H1 (cell line): ENCODE measurements around the gene VRK3. TPM values are rescaled to one million over a fixed set of nuclear protein-coding genes. Genes with fewer than 3 reads are reported as not detected.

Experiments used
- CTCF ChIA-PET: fragments of 300-600 bp; sonication (Branson Sonifier 250); formaldehyde crosslinking; loops from one replicate; lab custom pipeline; 2021; ENCODE audit not compliant: partially characterized antibody; lab: Charles Lee
- POLR2A ChIA-PET: fragments of 300-600 bp; sonication (Branson Sonifier 250); formaldehyde crosslinking; loops from one replicate; lab custom pipeline; 2021; ENCODE audit warnings: inconsistent platforms; ENCODE audit not compliant: partially characterized antibody; lab: Charles Lee
- DNase-seq, 2 experiments: peaks; one replicate each; pipeline versions ENCODE4 v3.0.0 to v3.0.0-alpha.2; 2010 to 2022; ENCODE audit warnings: low spot score in 2 of 2, low read depth in 1 of 2, mixed read lengths in 1 of 2
- FAIRE-seq: peaks from 2 replicates; lab custom pipeline; 2011; peaks lifted over from hg19 to GRCh38; lab: Jason Lieb, UNC
- H2AFZ ChIP-seq: 2 replicates; pipeline ENCODE4 v1.8.1; 2012; ENCODE audit warnings: low read length, inconsistent platforms
- H2AK5ac ChIP-seq: 2 replicates; pipeline ENCODE4 v1.6.1; 2013; ENCODE audit warnings: low read depth, low read length
- H2BK120ac ChIP-seq: replicated peaks from 2 replicates; pipeline ENCODE3; 2013; ENCODE audit warnings: low read depth, low read length, inconsistent platforms
- H2BK12ac ChIP-seq: 2 replicates; pipeline ENCODE4 v1.6.1; 2013; ENCODE audit warnings: low read depth, low read length
- H2BK15ac ChIP-seq: 2 replicates; pipeline ENCODE4 v1.6.1; 2013; ENCODE audit warnings: low read length
- H2BK20ac ChIP-seq: 2 replicates; pipeline ENCODE4 v1.6.1; 2013; ENCODE audit warnings: low read length
- H2BK5ac ChIP-seq: 2 replicates; pipeline ENCODE4 v1.6.1; 2013; ENCODE audit warnings: low read depth, low read length
- H3K14ac ChIP-seq: 2 replicates; pipeline ENCODE4 v1.6.1; 2013; ENCODE audit warnings: inconsistent platforms; ENCODE audit not compliant: insufficient read length
- H3K18ac ChIP-seq: 2 replicates; pipeline ENCODE4 v1.6.1; 2013; ENCODE audit warnings: low read length; ENCODE audit errors: extremely low read depth
- H3K23ac ChIP-seq: 2 replicates; pipeline ENCODE4 v1.6.1; 2013; ENCODE audit warnings: inconsistent platforms; ENCODE audit not compliant: insufficient read length
- H3K23me2 ChIP-seq: 2 replicates; pipeline ENCODE4 v1.6.1; 2013; ENCODE audit warnings: low read depth, low read length
- H3K27ac ChIP-seq: 2 replicates; pipeline ENCODE4 v1.6.1; 2011; ENCODE audit warnings: low read depth, low read length, inconsistent platforms
- H3K27me3 ChIP-seq, 4 experiments: replicated peaks in 1 of 4; 1 replicate in 1 of 4; 2 replicates in 3 of 4; pipeline versions ENCODE4 v1.6.1 to v1.8.1; 2011 to 2013; ENCODE audit warnings: low read length in 3 of 4, mild to moderate bottlenecking in 3 of 4, inconsistent platforms in 2 of 4, mixed read lengths in 2 of 4, moderate library complexity in 1 of 4; ENCODE audit not compliant: control insufficient read depth in 3 of 4, insufficient read depth in 3 of 4; ENCODE audit errors: extremely low read depth in 1 of 4
- H3K36me3 ChIP-seq, 4 experiments: 2 replicates each; pipeline versions ENCODE4 v1.6.1 to v1.8.1; 2011 to 2013; ENCODE audit warnings: mild to moderate bottlenecking in 4 of 4, low read length in 3 of 4, moderate library complexity in 2 of 4, control low read depth in 1 of 4, inconsistent platforms in 1 of 4; ENCODE audit not compliant: insufficient read depth in 4 of 4, control insufficient read depth in 2 of 4
- H3K4ac ChIP-seq: replicated peaks from 2 replicates; pipeline ENCODE3; 2013; ENCODE audit warnings: low read length, low read depth, mixed read lengths, inconsistent platforms; ENCODE audit not compliant: insufficient read length
- H3K4me1 ChIP-seq, 4 experiments: replicated peaks in 1 of 4; 1 replicate in 1 of 4; 2 replicates in 3 of 4; pipeline versions ENCODE4 v1.6.1 to v1.8.1; 2011 to 2013; ENCODE audit warnings: low read length in 3 of 4, inconsistent platforms in 2 of 4, mixed read lengths in 1 of 4; ENCODE audit not compliant: insufficient read depth in 4 of 4, control insufficient read depth in 3 of 4
- H3K4me2 ChIP-seq, 2 experiments: 2 replicates each; pipeline versions ENCODE4 v1.6.1 to v1.8.1; 2011 to 2013; ENCODE audit warnings: low read depth in 2 of 2, low read length in 2 of 2, control low read depth in 1 of 2, inconsistent platforms in 1 of 2, mild to moderate bottlenecking in 1 of 2; ENCODE audit not compliant: insufficient read depth in 1 of 2
- H3K4me3 ChIP-seq, 4 experiments: fragments of 200-600, 300-600 bp in 1 of 4; sonication (generic), shearing (Covaris generic), sonication (Bioruptor Twin) in 1 of 4; 2 replicates each; pipeline versions ENCODE4 v1.5.1 to v1.8.1; 2011 to 2016; ENCODE audit warnings: low read length in 4 of 4, low read depth in 3 of 4, control low read depth in 2 of 4, inconsistent platforms in 2 of 4, mild to moderate bottlenecking in 2 of 4, mixed read lengths in 1 of 4, moderate library complexity in 1 of 4; ENCODE audit not compliant: insufficient read depth in 2 of 4; ENCODE audit errors: extremely low read depth in 1 of 4
- H3K56ac ChIP-seq: replicated peaks from 2 replicates; pipeline ENCODE3; 2013; ENCODE audit warnings: low read depth, mild to moderate bottlenecking, mixed read lengths, low read length, inconsistent platforms; ENCODE audit not compliant: insufficient read length
- H3K79me1 ChIP-seq: 2 replicates; pipeline ENCODE4 v1.6.1; 2013; ENCODE audit warnings: low read depth, low read length, control low read depth
- H3K79me2 ChIP-seq, 2 experiments: 2 replicates each; pipeline versions ENCODE4 v1.6.1 to v1.8.1; 2012 to 2013; ENCODE audit warnings: low read length in 2 of 2, mild to moderate bottlenecking in 2 of 2, inconsistent platforms in 1 of 2; ENCODE audit not compliant: insufficient read depth in 2 of 2, control insufficient read depth in 1 of 2
- H3K9ac ChIP-seq, 4 experiments: replicated peaks in 1 of 4; 1 replicate in 1 of 4; 2 replicates in 3 of 4; pipeline versions ENCODE4 v1.6.1 to v1.8.1; 2011 to 2013; ENCODE audit warnings: low read depth in 3 of 4, low read length in 3 of 4, control low read depth in 2 of 4, mild to moderate bottlenecking in 2 of 4, moderate library complexity in 2 of 4, inconsistent platforms in 1 of 4; ENCODE audit errors: extremely low read depth in 1 of 4
- H3K9me3 ChIP-seq, 2 experiments: 2 replicates each; pipeline versions ENCODE4 v1.6.1 to v1.8.1; 2012 to 2013; ENCODE audit warnings: mild to moderate bottlenecking in 2 of 2, moderate library complexity in 2 of 2, control low read depth in 1 of 2, inconsistent platforms in 1 of 2, low read depth in 1 of 2, low read length in 1 of 2, mixed read lengths in 1 of 2; ENCODE audit not compliant: insufficient read depth in 2 of 2
- H4K20me1 ChIP-seq, 2 experiments: replicated peaks in 1 of 2; 2 replicates each; pipeline versions ENCODE3 to v1.8.1; 2011 to 2013; ENCODE audit warnings: inconsistent platforms in 2 of 2, low read length in 2 of 2, mild to moderate bottlenecking in 1 of 2; ENCODE audit not compliant: insufficient read depth in 2 of 2, control insufficient read depth in 1 of 2
- H4K5ac ChIP-seq: 2 replicates; pipeline ENCODE4 v1.6.1; 2013; ENCODE audit warnings: low read length, low read depth, mixed read lengths, inconsistent platforms; ENCODE audit not compliant: insufficient read length
- H4K8ac ChIP-seq: 2 replicates; pipeline ENCODE4 v1.8.0; 2013; ENCODE audit warnings: mild to moderate bottlenecking, moderate library complexity, low read length, inconsistent platforms; ENCODE audit not compliant: insufficient read depth; ENCODE audit errors: extremely low read depth
- H4K91ac ChIP-seq: replicated peaks from 2 replicates; pipeline ENCODE3; 2013; ENCODE audit warnings: low read length, mixed read lengths, inconsistent platforms; ENCODE audit not compliant: insufficient read length
- ATF2 ChIP-seq: IDR thresholded peaks from 2 replicates; pipeline ENCODE4 v1.6.1; 2012; ENCODE audit warnings: low read length, inconsistent platforms
- BRCA1 ChIP-seq: IDR thresholded peaks from 2 replicates; pipeline ENCODE4 v1.6.1; 2012; ENCODE audit warnings: low read depth, low read length, improper control_type of control experiment
- CBX8 ChIP-seq: fragments of 300-800, 300-1000 bp; sonication (generic); IDR thresholded peaks from 2 replicates; pipeline ENCODE4 v1.7.1; 2016; ENCODE audit warnings: low read depth, low read length, borderline replicate concordance
- CTBP2 ChIP-seq: IDR thresholded peaks from 2 replicates; pipeline ENCODE4 v1.7.0; 2011; ENCODE audit warnings: borderline replicate concordance, mild to moderate bottlenecking, moderate library complexity, mixed read lengths, low read length; ENCODE audit not compliant: insufficient read depth, insufficient read length
- EP300 ChIP-seq, 2 experiments: IDR thresholded peaks; 1 replicate in 1 of 2; 2 replicates in 1 of 2; pipeline ENCODE4 v1.6.1; 2011 to 2012; ENCODE audit warnings: low read depth in 2 of 2, low read length in 2 of 2, mild to moderate bottlenecking in 2 of 2, borderline replicate concordance in 1 of 2, inconsistent platforms in 1 of 2, moderate library complexity in 1 of 2
- MAX ChIP-seq: IDR thresholded peaks from 2 replicates; pipeline ENCODE4 v1.6.1; 2012; ENCODE audit warnings: inconsistent platforms
- RNF2 ChIP-seq: fragments of 200-900, 300-1000 bp; sonication (generic); IDR thresholded peaks from 2 replicates; pipeline ENCODE4 v1.7.1; 2016; ENCODE audit warnings: borderline replicate concordance, low read depth, mild to moderate bottlenecking, antibody characterized with exemption, low read length; ENCODE audit not compliant: poor library complexity, severe bottlenecking; ENCODE audit errors: missing control alignments
- SAP30 ChIP-seq: fragments of 300-600 bp; sonication (generic); IDR thresholded peaks from 2 replicates; pipeline ENCODE4 v1.7.1; 2012; ENCODE audit warnings: low read length, moderate library complexity, mild to moderate bottlenecking, inconsistent platforms; ENCODE audit not compliant: insufficient read depth, insufficient replicate concordance
- SP4 ChIP-seq: IDR thresholded peaks from 2 replicates; pipeline ENCODE4 v1.6.1; 2012; ENCODE audit warnings: low read length, inconsistent platforms
- SUZ12 ChIP-seq: fragments of 200-600 bp; sonication (generic); IDR thresholded peaks from 2 replicates; pipeline ENCODE4 v1.6.1; 2012; ENCODE audit warnings: mild to moderate bottlenecking, inconsistent platforms, low read length, moderate library complexity, mixed read lengths
- WGBS, 2 experiments: shearing (Covaris generic) in 1 of 2; methylation state at CpG; one replicate each; pipeline versions ENCODE4 v1.1.6 to v1.1.7; 2013 to 2015; ENCODE audit warnings: low lambda C conversion rate in 2 of 2, mixed read lengths in 2 of 2, inconsistent platforms in 1 of 2, low coverage in 1 of 2, missing lambda C conversion rate in 1 of 2; ENCODE audit not compliant: insufficient replicate concordance in 2 of 2, insufficient coverage in 1 of 2, insufficient read length in 1 of 2; ENCODE audit errors: extremely low coverage in 1 of 2, missing lambda C conversion rate in 1 of 2; 5-methylcytosine and 5-hydroxymethylcytosine counted together
- polyA plus RNA-seq, 7 experiments: library from polyadenylated mRNA; depleted of rRNA in 3 of 7; stranded (reverse) in 5 of 7; unstranded in 2 of 7; fragments of >200 nt in 5 of 7; fragments of 200-250 nt in 2 of 7; gene quantifications; 1 replicate in 5 of 7; 2 replicates in 1 of 7; 4 replicates in 1 of 7; pipeline versions ENCODE4 v1.2.1 to v1.2.3, GENCODE V29; 2011 to 2013; ENCODE audit warnings: missing spikeins in 2 of 7, mixed read lengths in 2 of 7
- total RNA-seq: library from RNA; stranded (reverse); fragmentation: NEBNext Ultra II Directional; extraction: Animal tissue kit (Norgen Biotek cat#: 25700); gene quantifications from 2 replicates; pipeline ENCODE4 v1.2.1, GENCODE V29; 2021

Gene VRK3
- total and polyA plus RNA-seq, 2 of the 8 experiments (the other 6 are each of a cell fraction or from before 2014, with no cell fraction given): 21.3 to 36.1 TPM

DNA sequence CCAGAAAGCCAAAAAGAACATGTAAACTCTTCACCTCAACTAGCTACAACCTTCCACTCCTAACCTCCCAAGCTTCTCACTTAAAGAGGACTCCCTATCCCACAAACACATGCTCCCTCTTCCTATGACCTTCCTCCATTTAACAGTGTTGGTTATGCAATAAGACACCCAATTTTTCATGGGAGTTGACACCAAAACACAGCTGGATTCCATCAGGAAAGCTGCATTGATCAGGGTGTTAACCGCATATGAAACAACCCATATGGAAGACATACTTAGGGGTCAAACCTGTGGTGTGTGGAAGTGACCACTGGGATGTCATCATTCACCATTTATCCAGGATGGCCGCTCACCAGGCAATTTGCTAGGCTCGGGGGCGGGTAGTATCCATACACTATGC, 22.5 kb upstream of the VRK3 start:
- Histone ChIP-seq H4K5ac (no peak overlapping the region), H3K18ac (no peak overlapping the region), H2BK5ac (no peak overlapping the region), H3K79me2 (no peaks in the 10 kb centered on the region), H2AFZ (no peak overlapping the region), H3K9me3 (peaks cover 58 to 80% of the 10 kb centered on the region in 2 experiments), H3K27me3 (no peaks in the 10 kb centered on the region), H4K8ac (no peak overlapping the region), H3K4me2 (no peak overlapping the region), H3K36me3 (peaks cover 28 to 55% (median 46%) of the 10 kb centered on the region in 4 experiments), H4K91ac (no peak overlapping the region), H2BK20ac (no peak overlapping the region), H2BK120ac (no peak overlapping the region), H3K23ac (no peak overlapping the region), H3K4me1 (no peaks in the 10 kb centered on the region), H3K23me2 (peaks cover 3% of the 10 kb centered on the region; the same call in 1 of the 2 replicates), H2BK15ac (no peak overlapping the region), H3K56ac (no peak overlapping the region), H3K4ac (no peak overlapping the region)
- FAIRE-seq (no peak), DNase-seq (no peak)
- TF ChIP-seq SP4 (no peak), MAX (no peak), BRCA1 (no peak), CBX8 (no peak), CTBP2 (no peak), EP300 (IDR thresholded peaks at IDR 0.05; ENCODE audit: borderline replicate concordance in 1 of 2, low read depth in 2 of 2, low read length in 2 of 2) (no peak), RNF2 (no peak), ATF2 (no peak), SAP30 (no peak), SUZ12 (no peak)
- TF ChIP-seq, all 59 proteins: peak for 0
- no peak overlapping the region for H3K27ac ChIP-seq
- POLR2A ChIA-PET: no interaction called here
- H4K20me1 ChIP-seq: no peaks in the 10 kb centered on the region
- H3K79me1 ChIP-seq: no peaks in the 10 kb centered on the region
- no peak overlapping the region for H2BK12ac ChIP-seq
- CTCF ChIA-PET: interaction anchor here (0.8 to 3.8 kb wide), 10 partner anchors 8 to 207 kb away, joined by 3 to 20 read pairs (median 9); no protein-coding TSS in a partner anchor
- WGBS, 2 experiments: 97% methylated on average over 4 of the region's 4 CpGs; no CpG with 5 or more reads in 1 of the 2 experiments
- no peak overlapping the region for H3K14ac ChIP-seq
- H2AK5ac ChIP-seq: no peak overlapping the region
- H3K9ac ChIP-seq: no peak overlapping the region
- no peak overlapping the region for H3K4me3 ChIP-seq
